Measurements from ENCODE around the gene MDFI.

GRCh38 chr6:41675176-41675775, 37.0 kb downstream of the MDFI start:
- no peak for TF ChIP-seq CTCF (IDR thresholded peaks at IDR 0.05)
- no peak for TF ChIP-seq ZFX (IDR thresholded peaks at IDR 0.05; ENCODE audit: borderline replicate concordance)
